CD14-positive monocyte (primary cell): ENCODE measurements around the gene SLC9C1. TPM values are rescaled to one million over a fixed set of nuclear protein-coding genes. Genes with fewer than 3 reads are reported as not detected.

Source experiments
- DNase-seq, 3 donors: peaks; one replicate each; pipeline ENCODE4 v3.0.0-alpha.2; 2011 to 2022
- H2AFZ ChIP-seq: 2 replicates; pipeline ENCODE4 v1.6.0; 2012; ENCODE audit warnings: mild to moderate bottlenecking, low read depth, low read length, inconsistent platforms; ENCODE audit not compliant: insufficient read depth, poor library complexity, severe bottlenecking
- H3K27ac ChIP-seq, 2 donors: 1 replicate in 1 of 2; 2 replicates in 1 of 2; pipeline ENCODE4 v1.5.1; 2012 to 2013; ENCODE audit warnings: low read length in 2 of 2, control low read depth in 1 of 2, inconsistent platforms in 1 of 2, low read depth in 1 of 2, mild to moderate bottlenecking in 1 of 2
- H3K27me3 ChIP-seq, 2 donors: one replicate each; pipeline versions ENCODE4 v1.6.0 to v1.6.1; 2011 to 2013; ENCODE audit warnings: low read length in 2 of 2; ENCODE audit not compliant: control insufficient read depth in 2 of 2, insufficient read depth in 2 of 2
- H3K36me3 ChIP-seq, 2 donors: replicated peaks in 1 of 2; 1 replicate in 1 of 2; 2 replicates in 1 of 2; pipeline versions ENCODE4 v1.5.1 to v1.6.1; 2012 to 2013; ENCODE audit warnings: low read length in 2 of 2, control low read depth in 1 of 2, inconsistent platforms in 1 of 2, mild to moderate bottlenecking in 1 of 2; ENCODE audit not compliant: insufficient read depth in 2 of 2, control insufficient read depth in 1 of 2
- H3K4me1 ChIP-seq, 2 donors: 1 replicate in 1 of 2; 2 replicates in 1 of 2; pipeline versions ENCODE4 v1.5.1 to v1.6.1; 2012 to 2013; ENCODE audit warnings: low read length in 2 of 2, control low read depth in 1 of 2, inconsistent platforms in 1 of 2, mild to moderate bottlenecking in 1 of 2, moderate library complexity in 1 of 2; ENCODE audit not compliant: insufficient read depth in 2 of 2, control insufficient read depth in 1 of 2
- H3K4me2 ChIP-seq: replicated peaks from 2 replicates; pipeline ENCODE3; 2012; ENCODE audit warnings: low read length, moderate library complexity, mild to moderate bottlenecking; ENCODE audit not compliant: poor library complexity, severe bottlenecking; ENCODE audit errors: extremely low read depth
- H3K4me3 ChIP-seq, 3 experiments: fragments of 200-600 bp in 1 of 3; sonication (generic) in 1 of 3; replicated peaks in 1 of 3; 1 replicate in 2 of 3; 2 replicates in 1 of 3; pipeline ENCODE4 v1.5.1; 2011 to 2013; ENCODE audit warnings: low read length in 3 of 3, mild to moderate bottlenecking in 3 of 3, control low read depth in 2 of 3, low read depth in 2 of 3, inconsistent platforms in 1 of 3, moderate library complexity in 1 of 3
- H3K79me2 ChIP-seq: 2 replicates; pipeline ENCODE4 v1.6.0; 2012; ENCODE audit warnings: mild to moderate bottlenecking, control low read depth, inconsistent platforms, low read length, moderate library complexity; ENCODE audit not compliant: insufficient read depth
- H3K9ac ChIP-seq: 2 replicates; pipeline ENCODE4 v1.6.0; 2017; ENCODE audit warnings: low read length, mild to moderate bottlenecking; ENCODE audit not compliant: insufficient read depth, poor library complexity, severe bottlenecking
- H3K9me3 ChIP-seq, 2 donors: replicated peaks in 1 of 2; 1 replicate in 1 of 2; 2 replicates in 1 of 2; pipeline versions ENCODE4 v1.5.1 to v1.6.1; 2012 to 2013; ENCODE audit warnings: low read length in 2 of 2, control low read depth in 1 of 2; ENCODE audit not compliant: control insufficient read depth in 1 of 2, insufficient read depth in 1 of 2
- H4K20me1 ChIP-seq: 2 replicates; pipeline ENCODE4 v1.6.0; 2012; ENCODE audit warnings: mild to moderate bottlenecking, low read length, control low read depth, moderate library complexity; ENCODE audit not compliant: insufficient read depth
- H3K27ac Mint-ChIP-seq, 7 donors: one replicate each; pipeline ENCODE4 v1.8.0; 2020; ENCODE audit warnings: mild to moderate bottlenecking in 7 of 7, mixed read lengths in 7 of 7, moderate library complexity in 6 of 7, inconsistent platforms in 2 of 7
- H3K27me3 Mint-ChIP-seq, 3 donors: one replicate each; pipeline ENCODE4 v1.8.0; 2021 to 2022; ENCODE audit warnings: low read depth in 3 of 3, mild to moderate bottlenecking in 3 of 3, mixed read lengths in 3 of 3, moderate library complexity in 3 of 3, inconsistent platforms in 1 of 3
- H3K36me3 Mint-ChIP-seq, 2 donors: one replicate each; pipeline ENCODE4 v1.8.0; 2020; ENCODE audit warnings: mixed read lengths in 2 of 2, inconsistent platforms in 1 of 2, mild to moderate bottlenecking in 1 of 2
- H3K4me1 Mint-ChIP-seq: one replicate; pipeline ENCODE4 v1.8.0; 2020; ENCODE audit warnings: mild to moderate bottlenecking, mixed read lengths
- H3K4me3 Mint-ChIP-seq, 2 donors: one replicate each; pipeline ENCODE4 v1.8.0; 2020; ENCODE audit warnings: mild to moderate bottlenecking in 2 of 2, mixed read lengths in 2 of 2, moderate library complexity in 1 of 2
- H3K9me3 Mint-ChIP-seq, 7 donors: one replicate each; pipeline ENCODE4 v1.8.0; 2020 to 2022; ENCODE audit warnings: mixed read lengths in 7 of 7, mild to moderate bottlenecking in 6 of 7, moderate library complexity in 6 of 7, inconsistent platforms in 2 of 7
- WGBS: methylation state at CpG from one replicate; pipeline ENCODE4 v1.1.5; 2013; ENCODE audit warnings: missing lambda C conversion rate; ENCODE audit not compliant: insufficient coverage; 5-methylcytosine and 5-hydroxymethylcytosine counted together
- intact Hi-C, 2 donors: fragments of 100-400 bp; cut with micrococcal nuclease; formaldehyde crosslinking; loops; one replicate each; pipeline versions ENCODE4 v1.15.0 to v1.15.1; 2023
- polyA plus RNA-seq, 3 donors: library from polyadenylated mRNA; depleted of rRNA in 1 of 3; unstranded in 2 of 3; stranded (reverse) in 1 of 3; fragments of 300-500 nt in 2 of 3; fragments of >200 nt in 1 of 3; fragmentation: Illumina TruSeq in 2 of 3; gene quantifications; 1 replicate in 2 of 3; 2 replicates in 1 of 3; pipeline ENCODE4 v1.2.3, GENCODE V29; 2012 to 2021
- TF ChIP-seq, protein P1 (sequence below): fragments of 200-600 bp; IDR thresholded peaks from one replicate; pipeline ENCODE4 v1.8.0; 2022; ENCODE audit warnings: antibody characterized with exemption, mild to moderate bottlenecking

Gene SLC9C1
- polyA plus RNA-seq, 3 donors = not detected

DNA sequence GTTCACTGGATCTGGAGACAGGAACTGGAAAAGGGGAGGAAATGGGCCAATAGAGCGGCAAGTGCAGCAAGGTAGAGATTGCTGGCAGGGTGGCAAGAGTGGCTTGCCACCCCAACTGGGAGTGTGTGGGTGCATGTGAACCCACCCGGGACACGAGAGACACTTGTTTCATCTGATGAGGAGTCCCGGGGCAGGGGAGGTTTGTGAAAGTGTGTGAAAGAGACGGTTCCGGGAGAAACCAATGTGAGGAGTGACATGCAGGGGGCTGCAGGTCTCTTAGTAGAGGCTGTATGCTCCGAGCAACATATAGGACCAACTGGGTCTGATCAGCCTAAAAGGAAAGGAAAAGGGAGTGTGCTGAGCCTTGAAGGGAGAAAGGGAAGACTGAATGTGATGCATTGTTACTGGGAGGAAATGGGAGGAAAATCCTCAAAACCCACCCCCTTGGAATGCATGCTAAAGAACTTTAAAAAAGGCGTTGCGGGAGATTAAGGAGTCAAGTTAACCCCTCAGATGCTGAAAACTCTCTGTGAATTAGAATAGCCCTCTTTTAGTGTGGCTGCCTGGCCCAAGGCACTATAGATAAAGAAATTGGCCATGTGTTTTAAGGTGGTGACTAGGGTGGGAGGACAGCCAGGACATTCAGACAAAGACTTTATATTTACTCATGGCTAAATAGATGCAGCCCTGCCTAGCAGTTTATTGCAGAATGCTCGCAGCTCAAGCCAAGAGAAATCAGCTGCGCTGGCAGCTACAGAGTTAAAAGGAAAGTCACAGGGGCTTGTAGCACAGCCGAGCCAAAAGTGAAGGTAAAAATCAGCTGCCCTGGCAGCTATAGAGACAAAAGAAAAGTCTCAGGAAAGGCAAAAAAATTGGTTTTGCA is 9.1 kb upstream of the SLC9C1 start:
- no peaks in the 10 kb centered on the region for H3K27me3 Mint-ChIP-seq
- peaks cover 2% of the 10 kb centered on the region for H3K4me1 Mint-ChIP-seq

GRCh38 chr3:112302150-112302830 is 8.3 kb upstream of the SLC9C1 start:
- Histone ChIP-seq H3K4me1 (peaks cover 12 to 20% of the 10 kb centered on the region in 2 donors), H3K9ac (no peak overlapping the region), H3K9me3 (no peaks in the 10 kb centered on the region), H3K36me3 (no peaks in the 10 kb centered on the region), H3K79me2 (no peaks in the 10 kb centered on the region), H3K4me2 (no peak overlapping the region), H2AFZ (peak overlapping the region; percentile 55), H4K20me1 (no peaks in the 10 kb centered on the region), H3K27ac (no peak overlapping the region), H3K27me3 (no peaks in the 10 kb centered on the region), H3K4me3 (no peak overlapping the region)
- Mint-ChIP-seq H3K4me1 (peaks cover 10% of the 10 kb centered on the region), H3K27ac (no peak overlapping the region), H3K9me3 (peaks cover 0 to 2% (median 0%) of the 10 kb centered on the region in 7 donors), H3K27me3 (no peaks in the 10 kb centered on the region), H3K36me3 (no peaks in the 10 kb centered on the region), H3K4me3 (no peak overlapping the region)
- TF ChIP-seq, protein P1, sequence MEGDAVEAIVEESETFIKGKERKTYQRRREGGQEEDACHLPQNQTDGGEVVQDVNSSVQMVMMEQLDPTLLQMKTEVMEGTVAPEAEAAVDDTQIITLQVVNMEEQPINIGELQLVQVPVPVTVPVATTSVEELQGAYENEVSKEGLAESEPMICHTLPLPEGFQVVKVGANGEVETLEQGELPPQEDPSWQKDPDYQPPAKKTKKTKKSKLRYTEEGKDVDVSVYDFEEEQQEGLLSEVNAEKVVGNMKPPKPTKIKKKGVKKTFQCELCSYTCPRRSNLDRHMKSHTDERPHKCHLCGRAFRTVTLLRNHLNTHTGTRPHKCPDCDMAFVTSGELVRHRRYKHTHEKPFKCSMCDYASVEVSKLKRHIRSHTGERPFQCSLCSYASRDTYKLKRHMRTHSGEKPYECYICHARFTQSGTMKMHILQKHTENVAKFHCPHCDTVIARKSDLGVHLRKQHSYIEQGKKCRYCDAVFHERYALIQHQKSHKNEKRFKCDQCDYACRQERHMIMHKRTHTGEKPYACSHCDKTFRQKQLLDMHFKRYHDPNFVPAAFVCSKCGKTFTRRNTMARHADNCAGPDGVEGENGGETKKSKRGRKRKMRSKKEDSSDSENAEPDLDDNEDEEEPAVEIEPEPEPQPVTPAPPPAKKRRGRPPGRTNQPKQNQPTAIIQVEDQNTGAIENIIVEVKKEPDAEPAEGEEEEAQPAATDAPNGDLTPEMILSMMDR = no peak
- no peak for DNase-seq
- 90% methylated on average over 7 of the region's 11 CpGs for WGBS
- intact Hi-C loops = loop anchor here in 1 of 2 donors (10.0 kb wide), 1 partner anchor 177 kb away; no protein-coding TSS in a partner anchor

More for the DNA sequence above, 9.1 kb upstream of the SLC9C1 start:
- H3K4me1 ChIP-seq = peaks cover 12 to 14% of the 10 kb centered on the region in 2 donors
- no peak overlapping the region for H3K27ac ChIP-seq
- H3K36me3 ChIP-seq = no peaks in the 10 kb centered on the region
- Mint-ChIP-seq H3K27ac (no peak overlapping the region), H3K36me3 (no peaks in the 10 kb centered on the region), H3K4me3 (no peak overlapping the region), H3K9me3 (peaks cover 0 to 2% (median 0%) of the 10 kb centered on the region in 7 donors)
- intact Hi-C loops = loop anchor here in 1 of 2 donors (10.0 kb wide), 1 partner anchor 178 kb away; no protein-coding TSS in a partner anchor
- peak overlapping the region; percentile 35 to 79 (median 76) for H3K4me3 ChIP-seq
- no peaks in the 10 kb centered on the region for H4K20me1 ChIP-seq
- H3K9me3 ChIP-seq = no peaks in the 10 kb centered on the region
- DNase-seq = no peak
- TF ChIP-seq, protein P1 = no peak
- H3K4me2 ChIP-seq = peak overlapping the region; percentile 80
- H3K9ac ChIP-seq = peak overlapping the region; percentile 55
- no peaks in the 10 kb centered on the region for H3K27me3 ChIP-seq
- no peaks in the 10 kb centered on the region for H3K79me2 ChIP-seq
- H2AFZ ChIP-seq = peak overlapping the region; percentile 82
- 75% methylated on average over 7 of the region's 12 CpGs for WGBS
